ENCODE data around the gene CSNK2B. TPM values are rescaled to one million over a fixed set of nuclear protein-coding genes. Genes with fewer than 3 reads are reported as not detected.
A peak's percentile ranks its signal among the peaks of the same experiment; 100 is the strongest.

The CSNK2B gene
- total and polyA plus RNA-seq, 9 of the 15 experiments (the other 6 are each of a cell fraction or from before 2014, with no cell fraction given): 120 to 1,126 (median 529) TPM

GRCh38 chr6:31701666-31702404 is 36.0 kb downstream of the CSNK2B start (continued):
- no peak for TF ChIP-seq U2AF1 (optimal IDR thresholded peaks at IDR 0.05; ENCODE audit: low read depth, low read length)
- no peak for TF ChIP-seq ARHGAP35 (IDR thresholded peaks at IDR 0.05; ENCODE audit: partially characterized antibody)
- TF ChIP-seq ZNF384 (IDR thresholded peaks at IDR 0.05; ENCODE audit: low read depth, low read length): no peak
- no peak for TF ChIP-seq NFXL1 (CRISPR knock-in tag; IDR thresholded peaks at IDR 0.05)
- no peak for TF ChIP-seq TSC22D4 (tag; IDR thresholded peaks at IDR 0.05)
- TF ChIP-seq PRDM10 (IDR thresholded peaks at IDR 0.05; ENCODE audit: partially characterized antibody): no peak
- TF ChIP-seq LCOR (CRISPR knock-in tag; IDR thresholded peaks at IDR 0.05): no peak
- TF ChIP-seq TFAP4 (CRISPR knock-in tag; IDR thresholded peaks at IDR 0.05; ENCODE audit: borderline replicate concordance): peak; percentile 82; the same call in 1 of the 2 replicates
- 0 out of 2 replicates have a peak, but pooled peaks have one; percentile 52 for TF ChIP-seq MIER1 (IDR thresholded peaks at IDR 0.05; ENCODE audit: low read depth)
- TF ChIP-seq L3MBTL2 (IDR thresholded peaks at IDR 0.05): no peak
- no peak for TF ChIP-seq POLR2AphosphoS5 (IDR thresholded peaks at IDR 0.05; ENCODE audit: control insufficient read depth, insufficient read depth, low read depth, low read length)
- no peak for TF ChIP-seq IRF9 (tag; IDR thresholded peaks at IDR 0.05)
- TF ChIP-seq HSF4 (CRISPR knock-in tag; IDR thresholded peaks at IDR 0.05; ENCODE audit: borderline replicate concordance): no peak
- no peak for TF ChIP-seq FOXJ3 (CRISPR knock-in tag; IDR thresholded peaks at IDR 0.05)
- TF ChIP-seq ZC3H8 (IDR thresholded peaks at IDR 0.05): no peak
- TF ChIP-seq LARP7 (IDR thresholded peaks at IDR 0.05): no peak
- no peak for TF ChIP-seq TCF7L2 (IDR thresholded peaks at IDR 0.05; ENCODE audit: low read depth, low read length)
- no peak for TF ChIP-seq ZNF274 (IDR thresholded peaks at IDR 0.05; ENCODE audit: borderline replicate concordance, low read depth, low read length)
- TF ChIP-seq CREB1 (IDR thresholded peaks at IDR 0.05): no peak
- TF ChIP-seq CREB1 (CRISPR knock-in tag; IDR thresholded peaks at IDR 0.05): 0 out of 2 replicates have a peak, but pooled peaks have one; percentile 35
- TF ChIP-seq TRIM24 (IDR thresholded peaks at IDR 0.05): no peak
- TF ChIP-seq HNRNPH1 (optimal IDR thresholded peaks at IDR 0.05; ENCODE audit: low read depth, low read length): no peak
- TF ChIP-seq CBX5 (IDR thresholded peaks at IDR 0.05; ENCODE audit: borderline replicate concordance, low read depth): no peak
- peak in 1 of 2 experiments; percentile 66; a peak in 1 of 4 replicates for TF ChIP-seq TEAD1 (CRISPR knock-in tag; IDR thresholded peaks at IDR 0.05)
- no peak for TF ChIP-seq CBX1 (IDR thresholded peaks at IDR 0.05; ENCODE audit: low read depth)
